Adrenal gland (tissue), 5 donors: ENCODE measurements around the gene RAD51B.

Source experiments
- POLR2A ChIP-seq, 2 donors: fragments of 450-650 bp; IDR thresholded peaks; one replicate each; pipeline ENCODE4 v1.6.1; 2017; ENCODE audit warnings: antibody characterized with exemption in 2 of 2, mild to moderate bottlenecking in 2 of 2, moderate library complexity in 1 of 2
- TF ChIP-seq, protein P1 (sequence below), 6 experiments: fragments of 450-650 bp in 4 of 6; fragments of 200-600 bp in 2 of 6; sonication (generic) in 1 of 6; IDR thresholded peaks; 1 replicate in 5 of 6; 2 replicates in 1 of 6; pipeline versions ENCODE4 v1.5.1 to v1.8.0; 2016 to 2021; ENCODE audit warnings: antibody characterized with exemption in 6 of 6, mild to moderate bottlenecking in 2 of 6, moderate library complexity in 1 of 6
- donor health status: DM: no; HTN: no; CAD: no.

DNA sequence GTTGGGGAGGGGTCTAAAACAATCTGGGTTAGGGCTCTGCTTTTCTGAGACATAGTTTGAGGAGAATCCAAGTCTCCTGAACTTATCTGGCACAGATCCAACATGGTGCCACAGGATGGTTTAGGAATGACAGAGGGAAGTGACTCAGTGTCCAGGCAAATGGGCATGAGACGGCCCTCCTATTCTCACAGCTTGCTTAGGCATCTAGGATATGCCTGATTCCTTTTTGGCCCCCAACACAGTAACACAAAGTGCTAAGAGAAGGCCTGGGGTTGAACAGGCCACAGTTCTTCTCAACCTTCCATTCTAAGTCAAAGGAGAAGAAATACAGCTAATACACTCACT is 855.6 kb downstream of the RAD51B start:
- no peak for TF ChIP-seq POLR2A (IDR thresholded peaks at IDR 0.05)
- TF ChIP-seq, protein P1, sequence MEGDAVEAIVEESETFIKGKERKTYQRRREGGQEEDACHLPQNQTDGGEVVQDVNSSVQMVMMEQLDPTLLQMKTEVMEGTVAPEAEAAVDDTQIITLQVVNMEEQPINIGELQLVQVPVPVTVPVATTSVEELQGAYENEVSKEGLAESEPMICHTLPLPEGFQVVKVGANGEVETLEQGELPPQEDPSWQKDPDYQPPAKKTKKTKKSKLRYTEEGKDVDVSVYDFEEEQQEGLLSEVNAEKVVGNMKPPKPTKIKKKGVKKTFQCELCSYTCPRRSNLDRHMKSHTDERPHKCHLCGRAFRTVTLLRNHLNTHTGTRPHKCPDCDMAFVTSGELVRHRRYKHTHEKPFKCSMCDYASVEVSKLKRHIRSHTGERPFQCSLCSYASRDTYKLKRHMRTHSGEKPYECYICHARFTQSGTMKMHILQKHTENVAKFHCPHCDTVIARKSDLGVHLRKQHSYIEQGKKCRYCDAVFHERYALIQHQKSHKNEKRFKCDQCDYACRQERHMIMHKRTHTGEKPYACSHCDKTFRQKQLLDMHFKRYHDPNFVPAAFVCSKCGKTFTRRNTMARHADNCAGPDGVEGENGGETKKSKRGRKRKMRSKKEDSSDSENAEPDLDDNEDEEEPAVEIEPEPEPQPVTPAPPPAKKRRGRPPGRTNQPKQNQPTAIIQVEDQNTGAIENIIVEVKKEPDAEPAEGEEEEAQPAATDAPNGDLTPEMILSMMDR (IDR thresholded peaks at IDR 0.05), result no peak
